CD14-positive monocyte (primary cell): ENCODE measurements around the gene C1QTNF8. TPM values are rescaled to one million over a fixed set of nuclear protein-coding genes. Genes with fewer than 3 reads are reported as not detected.

Experiments used
- DNase-seq, 3 donors: peaks; one replicate each; pipeline ENCODE4 v3.0.0-alpha.2; 2011 to 2022
- H2AFZ ChIP-seq: 2 replicates; pipeline ENCODE4 v1.6.0; 2012; ENCODE audit warnings: mild to moderate bottlenecking, low read depth, low read length, inconsistent platforms; ENCODE audit not compliant: insufficient read depth, poor library complexity, severe bottlenecking
- H3K27ac ChIP-seq, 2 donors: 1 replicate in 1 of 2; 2 replicates in 1 of 2; pipeline ENCODE4 v1.5.1; 2012 to 2013; ENCODE audit warnings: low read length in 2 of 2, control low read depth in 1 of 2, inconsistent platforms in 1 of 2, low read depth in 1 of 2, mild to moderate bottlenecking in 1 of 2
- H3K27me3 ChIP-seq, 2 donors: one replicate each; pipeline versions ENCODE4 v1.6.0 to v1.6.1; 2011 to 2013; ENCODE audit warnings: low read length in 2 of 2; ENCODE audit not compliant: control insufficient read depth in 2 of 2, insufficient read depth in 2 of 2
- H3K36me3 ChIP-seq, 2 donors: replicated peaks in 1 of 2; 1 replicate in 1 of 2; 2 replicates in 1 of 2; pipeline versions ENCODE4 v1.5.1 to v1.6.1; 2012 to 2013; ENCODE audit warnings: low read length in 2 of 2, control low read depth in 1 of 2, inconsistent platforms in 1 of 2, mild to moderate bottlenecking in 1 of 2; ENCODE audit not compliant: insufficient read depth in 2 of 2, control insufficient read depth in 1 of 2
- H3K4me1 ChIP-seq, 2 donors: 1 replicate in 1 of 2; 2 replicates in 1 of 2; pipeline versions ENCODE4 v1.5.1 to v1.6.1; 2012 to 2013; ENCODE audit warnings: low read length in 2 of 2, control low read depth in 1 of 2, inconsistent platforms in 1 of 2, mild to moderate bottlenecking in 1 of 2, moderate library complexity in 1 of 2; ENCODE audit not compliant: insufficient read depth in 2 of 2, control insufficient read depth in 1 of 2
- H3K4me2 ChIP-seq: replicated peaks from 2 replicates; pipeline ENCODE3; 2012; ENCODE audit warnings: low read length, moderate library complexity, mild to moderate bottlenecking; ENCODE audit not compliant: poor library complexity, severe bottlenecking; ENCODE audit errors: extremely low read depth
- H3K4me3 ChIP-seq, 3 experiments: fragments of 200-600 bp in 1 of 3; sonication (generic) in 1 of 3; replicated peaks in 1 of 3; 1 replicate in 2 of 3; 2 replicates in 1 of 3; pipeline ENCODE4 v1.5.1; 2011 to 2013; ENCODE audit warnings: low read length in 3 of 3, mild to moderate bottlenecking in 3 of 3, control low read depth in 2 of 3, low read depth in 2 of 3, inconsistent platforms in 1 of 3, moderate library complexity in 1 of 3
- H3K79me2 ChIP-seq: 2 replicates; pipeline ENCODE4 v1.6.0; 2012; ENCODE audit warnings: mild to moderate bottlenecking, control low read depth, inconsistent platforms, low read length, moderate library complexity; ENCODE audit not compliant: insufficient read depth
- H3K9ac ChIP-seq: 2 replicates; pipeline ENCODE4 v1.6.0; 2017; ENCODE audit warnings: low read length, mild to moderate bottlenecking; ENCODE audit not compliant: insufficient read depth, poor library complexity, severe bottlenecking
- H3K9me3 ChIP-seq, 2 donors: replicated peaks in 1 of 2; 1 replicate in 1 of 2; 2 replicates in 1 of 2; pipeline versions ENCODE4 v1.5.1 to v1.6.1; 2012 to 2013; ENCODE audit warnings: low read length in 2 of 2, control low read depth in 1 of 2; ENCODE audit not compliant: control insufficient read depth in 1 of 2, insufficient read depth in 1 of 2
- H4K20me1 ChIP-seq: 2 replicates; pipeline ENCODE4 v1.6.0; 2012; ENCODE audit warnings: mild to moderate bottlenecking, low read length, control low read depth, moderate library complexity; ENCODE audit not compliant: insufficient read depth
- H3K27ac Mint-ChIP-seq, 7 donors: one replicate each; pipeline ENCODE4 v1.8.0; 2020; ENCODE audit warnings: mild to moderate bottlenecking in 7 of 7, mixed read lengths in 7 of 7, moderate library complexity in 6 of 7, inconsistent platforms in 2 of 7
- H3K27me3 Mint-ChIP-seq, 3 donors: one replicate each; pipeline ENCODE4 v1.8.0; 2021 to 2022; ENCODE audit warnings: low read depth in 3 of 3, mild to moderate bottlenecking in 3 of 3, mixed read lengths in 3 of 3, moderate library complexity in 3 of 3, inconsistent platforms in 1 of 3
- H3K36me3 Mint-ChIP-seq, 2 donors: one replicate each; pipeline ENCODE4 v1.8.0; 2020; ENCODE audit warnings: mixed read lengths in 2 of 2, inconsistent platforms in 1 of 2, mild to moderate bottlenecking in 1 of 2
- H3K4me1 Mint-ChIP-seq: one replicate; pipeline ENCODE4 v1.8.0; 2020; ENCODE audit warnings: mild to moderate bottlenecking, mixed read lengths
- H3K4me3 Mint-ChIP-seq, 2 donors: one replicate each; pipeline ENCODE4 v1.8.0; 2020; ENCODE audit warnings: mild to moderate bottlenecking in 2 of 2, mixed read lengths in 2 of 2, moderate library complexity in 1 of 2
- H3K9me3 Mint-ChIP-seq, 7 donors: one replicate each; pipeline ENCODE4 v1.8.0; 2020 to 2022; ENCODE audit warnings: mixed read lengths in 7 of 7, mild to moderate bottlenecking in 6 of 7, moderate library complexity in 6 of 7, inconsistent platforms in 2 of 7
- WGBS: methylation state at CpG from one replicate; pipeline ENCODE4 v1.1.5; 2013; ENCODE audit warnings: missing lambda C conversion rate; ENCODE audit not compliant: insufficient coverage; 5-methylcytosine and 5-hydroxymethylcytosine counted together
- intact Hi-C, 2 donors: fragments of 100-400 bp; cut with micrococcal nuclease; formaldehyde crosslinking; loops; one replicate each; pipeline versions ENCODE4 v1.15.0 to v1.15.1; 2023
- polyA plus RNA-seq, 3 donors: library from polyadenylated mRNA; depleted of rRNA in 1 of 3; unstranded in 2 of 3; stranded (reverse) in 1 of 3; fragments of 300-500 nt in 2 of 3; fragments of >200 nt in 1 of 3; fragmentation: Illumina TruSeq in 2 of 3; gene quantifications; 1 replicate in 2 of 3; 2 replicates in 1 of 3; pipeline ENCODE4 v1.2.3, GENCODE V29; 2012 to 2021
- TF ChIP-seq, protein P1 (sequence below): fragments of 200-600 bp; IDR thresholded peaks from one replicate; pipeline ENCODE4 v1.8.0; 2022; ENCODE audit warnings: antibody characterized with exemption, mild to moderate bottlenecking

C1QTNF8 gene
- polyA plus RNA-seq, 3 donors: not detected

DNA sequence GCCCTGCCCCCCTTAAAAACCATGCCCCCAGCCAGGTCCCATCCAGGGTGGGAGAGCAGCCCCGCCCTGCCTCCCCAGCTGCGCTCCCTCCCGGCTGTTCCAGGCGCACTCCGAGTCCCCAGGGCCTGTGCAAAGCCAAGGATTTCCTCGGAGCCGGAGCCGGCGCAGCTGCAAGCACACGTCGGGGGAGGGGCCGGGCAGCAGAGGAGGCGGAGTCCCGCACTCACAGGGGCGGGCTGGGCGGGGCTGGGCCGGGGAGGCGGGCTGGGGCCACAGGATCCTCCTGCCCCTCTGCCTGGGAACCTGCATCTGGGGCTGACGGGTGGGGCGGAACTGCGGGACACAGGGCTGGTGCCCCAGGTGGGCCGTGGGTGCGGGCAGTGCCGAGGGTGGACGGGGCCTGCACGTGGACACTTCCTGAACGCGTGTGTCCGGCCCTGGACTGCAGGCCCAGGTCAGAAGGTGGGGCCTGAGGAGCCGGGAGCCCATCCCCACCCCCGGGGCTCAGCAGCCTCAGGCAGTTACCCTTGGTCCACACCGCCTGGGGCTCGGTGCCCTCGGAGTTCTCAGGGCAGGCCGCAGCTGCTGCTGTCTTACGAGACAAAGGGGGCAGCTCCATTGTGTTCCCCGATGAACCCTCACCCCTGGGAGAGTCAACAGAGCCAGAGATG lies 47.5 kb downstream of the C1QTNF8 start:
- Histone ChIP-seq H4K20me1 (no peaks in the 10 kb centered on the region), H3K9ac (no peak overlapping the region), H3K9me3 (no peaks in the 10 kb centered on the region), H3K36me3 (no peaks in the 10 kb centered on the region), H3K27me3 (no peaks in the 10 kb centered on the region), H2AFZ (no peak overlapping the region), H3K27ac (no peak overlapping the region), H3K79me2 (no peaks in the 10 kb centered on the region), H3K4me1 (no peaks in the 10 kb centered on the region), H3K4me2 (no peak overlapping the region), H3K4me3 (no peak overlapping the region)
- no peak for DNase-seq
- no peak overlapping the region for H3K27ac Mint-ChIP-seq
- H3K4me1 Mint-ChIP-seq: no peaks in the 10 kb centered on the region
- H3K9me3 Mint-ChIP-seq: peaks cover 0 to 2% (median 0%) of the 10 kb centered on the region in 7 donors
- H3K27me3 Mint-ChIP-seq: peaks cover 2 to 10% (median 3%) of the 10 kb centered on the region in 3 donors
- no peak overlapping the region for H3K4me3 Mint-ChIP-seq
- WGBS: 20% methylated on average over 35 of the region's 37 CpGs
- H3K36me3 Mint-ChIP-seq: no peaks in the 10 kb centered on the region
- TF ChIP-seq, protein P1, sequence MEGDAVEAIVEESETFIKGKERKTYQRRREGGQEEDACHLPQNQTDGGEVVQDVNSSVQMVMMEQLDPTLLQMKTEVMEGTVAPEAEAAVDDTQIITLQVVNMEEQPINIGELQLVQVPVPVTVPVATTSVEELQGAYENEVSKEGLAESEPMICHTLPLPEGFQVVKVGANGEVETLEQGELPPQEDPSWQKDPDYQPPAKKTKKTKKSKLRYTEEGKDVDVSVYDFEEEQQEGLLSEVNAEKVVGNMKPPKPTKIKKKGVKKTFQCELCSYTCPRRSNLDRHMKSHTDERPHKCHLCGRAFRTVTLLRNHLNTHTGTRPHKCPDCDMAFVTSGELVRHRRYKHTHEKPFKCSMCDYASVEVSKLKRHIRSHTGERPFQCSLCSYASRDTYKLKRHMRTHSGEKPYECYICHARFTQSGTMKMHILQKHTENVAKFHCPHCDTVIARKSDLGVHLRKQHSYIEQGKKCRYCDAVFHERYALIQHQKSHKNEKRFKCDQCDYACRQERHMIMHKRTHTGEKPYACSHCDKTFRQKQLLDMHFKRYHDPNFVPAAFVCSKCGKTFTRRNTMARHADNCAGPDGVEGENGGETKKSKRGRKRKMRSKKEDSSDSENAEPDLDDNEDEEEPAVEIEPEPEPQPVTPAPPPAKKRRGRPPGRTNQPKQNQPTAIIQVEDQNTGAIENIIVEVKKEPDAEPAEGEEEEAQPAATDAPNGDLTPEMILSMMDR: no peak
- intact Hi-C loops: no loop called here

DNA sequence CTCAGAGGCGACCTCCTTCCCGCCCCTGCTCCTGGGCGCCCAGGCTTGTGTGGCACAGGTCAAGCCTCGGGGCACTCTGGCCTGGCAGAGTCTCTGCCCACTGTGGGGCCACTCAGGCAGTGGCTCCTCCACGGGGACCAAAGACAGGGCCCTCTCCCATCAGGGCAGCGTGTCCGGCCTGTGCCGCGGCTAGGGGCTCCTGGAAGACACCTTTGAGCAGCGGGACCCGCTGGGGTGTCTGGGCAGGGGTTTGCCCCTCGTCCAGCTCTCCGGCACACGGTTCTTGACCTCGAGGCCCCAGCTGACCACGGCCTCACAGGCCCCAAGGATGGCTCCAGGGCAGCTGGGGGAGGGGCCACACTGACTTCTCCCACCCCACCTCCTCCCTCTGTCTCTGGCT lies 48.2 kb downstream of the C1QTNF8 start:
- no peaks in the 10 kb centered on the region for H3K9me3 ChIP-seq
- peaks cover 2 to 10% (median 3%) of the 10 kb centered on the region in 3 donors for H3K27me3 Mint-ChIP-seq
- H3K4me2 ChIP-seq: no peak overlapping the region
- intact Hi-C loops: no loop called here
- WGBS: 84% methylated on average over 15 of the region's 16 CpGs
- no peak overlapping the region for H2AFZ ChIP-seq
- no peaks in the 10 kb centered on the region for H3K4me1 ChIP-seq
- H4K20me1 ChIP-seq: no peaks in the 10 kb centered on the region
- no peak overlapping the region for H3K9ac ChIP-seq
- H3K27ac ChIP-seq: no peak overlapping the region
- H3K27ac Mint-ChIP-seq: no peak overlapping the region
- H3K36me3 ChIP-seq: no peaks in the 10 kb centered on the region
- TF ChIP-seq, protein P1: no peak
- H3K4me1 Mint-ChIP-seq: no peaks in the 10 kb centered on the region
- no peak overlapping the region for H3K4me3 ChIP-seq
- no peaks in the 10 kb centered on the region for H3K27me3 ChIP-seq
- no peak overlapping the region for H3K4me3 Mint-ChIP-seq
- H3K79me2 ChIP-seq: no peaks in the 10 kb centered on the region
- H3K9me3 Mint-ChIP-seq: peaks cover 0 to 3% (median 0%) of the 10 kb centered on the region in 7 donors
- DNase-seq: no peak
- H3K36me3 Mint-ChIP-seq: no peaks in the 10 kb centered on the region
